Measurements from ENCODE around the gene NR4A3.

DNA sequence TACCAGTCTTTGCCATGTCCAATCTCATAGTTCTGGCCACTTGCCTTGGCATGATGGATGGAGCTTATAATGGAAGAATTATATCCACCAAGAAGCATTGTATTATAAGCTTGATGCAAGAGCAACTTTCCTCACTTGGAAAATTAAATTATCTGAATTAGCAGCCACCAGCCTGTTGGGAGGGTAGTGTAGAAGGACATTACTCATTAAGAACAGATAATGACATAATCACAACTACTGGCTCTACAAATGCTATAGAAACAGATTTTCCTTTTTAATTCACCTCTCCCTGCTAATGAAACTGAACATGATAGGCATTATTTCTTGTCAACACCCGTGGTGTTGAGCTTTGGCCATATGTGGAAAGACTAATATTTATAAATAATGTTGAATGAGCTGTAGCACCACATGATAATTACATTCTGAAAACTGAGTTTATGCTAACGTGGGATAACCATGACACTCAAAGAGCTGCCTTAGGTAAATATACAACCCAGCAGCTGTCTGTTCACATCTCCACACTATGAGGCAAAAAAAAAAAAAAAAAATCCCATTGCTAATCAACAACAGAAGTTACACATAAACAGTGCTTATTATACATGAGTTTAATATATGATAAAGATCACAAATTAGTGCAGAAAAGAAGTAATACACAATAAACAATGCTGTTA is 48.1 kb upstream of the NR4A3 start:
- TF ChIP-seq, protein P1, sequence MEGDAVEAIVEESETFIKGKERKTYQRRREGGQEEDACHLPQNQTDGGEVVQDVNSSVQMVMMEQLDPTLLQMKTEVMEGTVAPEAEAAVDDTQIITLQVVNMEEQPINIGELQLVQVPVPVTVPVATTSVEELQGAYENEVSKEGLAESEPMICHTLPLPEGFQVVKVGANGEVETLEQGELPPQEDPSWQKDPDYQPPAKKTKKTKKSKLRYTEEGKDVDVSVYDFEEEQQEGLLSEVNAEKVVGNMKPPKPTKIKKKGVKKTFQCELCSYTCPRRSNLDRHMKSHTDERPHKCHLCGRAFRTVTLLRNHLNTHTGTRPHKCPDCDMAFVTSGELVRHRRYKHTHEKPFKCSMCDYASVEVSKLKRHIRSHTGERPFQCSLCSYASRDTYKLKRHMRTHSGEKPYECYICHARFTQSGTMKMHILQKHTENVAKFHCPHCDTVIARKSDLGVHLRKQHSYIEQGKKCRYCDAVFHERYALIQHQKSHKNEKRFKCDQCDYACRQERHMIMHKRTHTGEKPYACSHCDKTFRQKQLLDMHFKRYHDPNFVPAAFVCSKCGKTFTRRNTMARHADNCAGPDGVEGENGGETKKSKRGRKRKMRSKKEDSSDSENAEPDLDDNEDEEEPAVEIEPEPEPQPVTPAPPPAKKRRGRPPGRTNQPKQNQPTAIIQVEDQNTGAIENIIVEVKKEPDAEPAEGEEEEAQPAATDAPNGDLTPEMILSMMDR (IDR thresholded peaks at IDR 0.05): no peak
- TF ChIP-seq POLR2A (IDR thresholded peaks at IDR 0.05): no peak

Data from heart left ventricle (tissue), 13 donors.